DMS153 (cell line): Measurements from ENCODE around the gene PLLP.

ENCODE experiments used
- DNase-seq: peaks from one replicate; lab custom pipeline; 2025; lab: John Stamatoyannopoulos, UW

The PLLP gene

DNA sequence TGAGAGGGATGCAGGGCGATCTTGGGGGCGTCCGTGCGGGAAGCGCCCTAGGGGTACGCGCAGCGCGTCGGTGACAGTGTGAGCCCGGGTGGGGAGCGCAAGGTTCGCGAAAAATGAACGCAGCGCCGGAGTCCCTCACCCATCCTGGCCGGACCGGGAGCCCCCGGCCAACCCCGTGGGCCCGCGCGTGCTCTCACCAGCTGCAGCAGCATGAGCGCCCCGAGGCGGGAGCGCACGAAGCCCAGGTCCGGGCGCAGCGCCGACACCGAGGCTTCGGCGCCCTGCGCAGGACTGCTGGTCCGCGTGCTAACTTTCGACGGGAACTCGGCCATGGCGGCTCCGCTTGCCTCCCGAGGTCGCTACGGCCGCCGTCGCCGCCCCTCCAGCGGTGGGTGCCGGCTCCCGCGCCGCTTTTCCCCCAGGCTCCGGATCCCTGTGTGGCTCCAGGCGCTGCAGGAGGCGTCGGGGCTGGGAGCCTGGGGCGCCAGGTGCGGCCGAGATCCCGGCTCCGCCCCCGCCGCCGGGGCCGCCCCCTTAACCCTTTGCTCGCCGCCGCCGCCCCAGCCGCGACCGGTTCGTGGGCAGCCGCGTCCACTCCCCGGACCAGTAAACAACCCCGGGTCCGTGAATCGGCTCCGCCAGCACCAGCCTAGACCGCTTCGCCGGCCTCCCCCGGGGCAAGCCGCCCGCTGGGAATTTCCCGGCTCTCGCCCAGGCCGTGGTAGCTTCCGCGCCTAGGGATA is at the start of gene PLLP:
TSS of gene PLLP (minus strand) at position 464 of the 743 bp plus-strand sequence. CDS start at position 332, 132 bp downstream.
- DNase-seq, result no peak

DNA sequence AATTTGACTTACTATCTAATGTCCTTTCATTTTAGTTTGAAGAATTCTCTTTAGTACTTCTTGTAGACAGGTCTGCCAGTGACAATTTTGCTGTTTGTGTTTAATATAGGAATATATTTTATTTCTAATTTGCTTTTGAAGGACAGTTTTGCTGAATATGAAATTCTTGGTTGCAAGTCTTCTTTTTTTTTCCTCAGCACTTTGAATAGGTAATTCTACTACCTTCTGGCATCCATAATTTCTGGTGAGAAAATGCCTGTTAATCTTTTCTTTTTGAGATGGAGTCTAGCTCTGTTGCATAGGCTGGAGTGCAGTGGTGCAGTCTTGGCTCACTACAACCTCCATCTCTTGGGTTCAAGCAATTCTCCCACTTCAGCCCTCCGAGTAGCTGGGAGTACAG is 48.9 kb upstream of the PLLP start:
- no peak for DNase-seq

DNA sequence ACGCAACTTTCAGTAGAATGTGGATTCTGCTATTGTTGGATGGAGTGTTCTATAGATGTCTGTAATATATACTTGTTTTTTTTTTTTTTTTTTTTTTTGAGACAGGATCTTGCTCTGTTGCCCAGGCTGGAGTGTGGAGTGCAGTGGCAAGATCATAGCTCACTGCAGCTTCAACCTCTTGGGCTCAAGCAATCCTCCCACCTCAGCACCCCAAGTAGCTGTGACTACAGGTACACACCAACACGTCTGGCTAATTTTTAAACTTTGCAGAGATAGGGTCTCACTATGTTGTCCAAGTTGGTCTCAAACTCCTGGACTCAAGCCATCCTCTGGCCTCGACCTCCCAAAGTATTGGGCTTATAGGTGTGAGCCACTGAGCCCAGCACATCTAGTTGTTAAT is 46.9 kb upstream of the PLLP start:
- DNase-seq, result no peak

DNA sequence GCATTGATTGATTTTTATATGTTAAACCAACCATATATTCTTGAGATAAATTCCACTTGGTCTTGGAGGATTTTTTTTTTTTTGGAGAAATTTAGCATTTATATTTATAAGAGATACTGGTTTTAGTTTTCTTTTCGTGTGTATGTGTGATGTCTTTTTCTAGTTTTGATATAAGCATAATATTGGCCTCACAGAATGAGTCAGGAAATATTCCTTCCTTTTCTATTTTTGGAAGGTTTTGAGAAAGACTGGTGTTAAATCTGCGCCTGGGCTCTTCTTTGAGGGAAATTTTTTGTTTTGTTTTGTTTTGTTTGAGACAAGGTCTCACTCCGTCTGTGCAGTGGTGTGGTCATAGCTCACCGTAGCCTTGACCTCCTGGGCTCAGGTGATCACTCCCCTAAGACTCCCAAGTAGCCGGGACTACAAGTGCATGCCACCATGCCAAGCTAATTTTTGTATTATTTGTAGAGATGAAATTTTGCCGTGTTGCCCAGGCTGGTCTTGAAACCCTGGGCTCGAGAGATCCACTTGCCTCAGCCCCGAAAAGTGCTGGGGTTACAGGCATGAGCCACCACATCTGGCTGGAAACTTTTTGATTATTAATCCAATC is 45.4 kb upstream of the PLLP start:
- DNase-seq, result no peak

DNA sequence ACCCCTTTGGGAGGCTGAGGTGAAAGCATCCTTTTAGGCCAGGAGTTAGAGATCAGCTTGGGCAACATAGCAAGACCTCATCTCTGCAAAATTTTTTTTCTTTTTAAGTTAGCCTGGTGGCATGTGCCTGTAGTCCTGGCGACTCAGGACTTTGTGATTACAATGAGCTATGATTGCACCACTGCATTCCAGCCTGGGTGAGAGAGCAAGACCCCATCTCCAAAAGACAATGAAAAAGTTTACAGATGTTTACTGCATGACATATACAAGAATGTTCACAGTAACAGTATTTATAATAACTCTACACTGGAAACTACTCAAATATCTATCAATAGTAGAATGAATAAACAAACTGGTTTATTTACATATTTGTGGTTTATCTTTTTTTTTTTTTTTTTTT is 41.0 kb upstream of the PLLP start:
- DNase-seq, result no peak

DNA sequence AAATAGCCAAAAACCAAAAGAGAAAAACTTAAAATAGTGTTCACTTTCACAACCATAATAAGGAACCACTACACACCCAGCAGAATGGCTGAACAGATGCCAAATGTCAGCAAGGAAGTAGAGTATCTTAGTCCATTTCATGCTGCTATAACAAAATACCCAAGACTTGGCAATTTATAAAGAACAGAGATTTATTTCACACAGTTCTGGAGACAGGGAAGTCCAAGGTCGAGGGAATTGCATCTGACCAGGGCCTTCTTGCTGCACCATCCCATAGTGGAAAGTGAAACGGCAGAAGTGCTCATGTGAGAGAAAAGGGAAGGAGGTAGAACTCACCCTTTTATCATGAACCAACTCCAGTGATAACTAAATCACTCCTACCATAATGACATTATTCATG is 40.3 kb upstream of the PLLP start:
- no peak for DNase-seq

DNA sequence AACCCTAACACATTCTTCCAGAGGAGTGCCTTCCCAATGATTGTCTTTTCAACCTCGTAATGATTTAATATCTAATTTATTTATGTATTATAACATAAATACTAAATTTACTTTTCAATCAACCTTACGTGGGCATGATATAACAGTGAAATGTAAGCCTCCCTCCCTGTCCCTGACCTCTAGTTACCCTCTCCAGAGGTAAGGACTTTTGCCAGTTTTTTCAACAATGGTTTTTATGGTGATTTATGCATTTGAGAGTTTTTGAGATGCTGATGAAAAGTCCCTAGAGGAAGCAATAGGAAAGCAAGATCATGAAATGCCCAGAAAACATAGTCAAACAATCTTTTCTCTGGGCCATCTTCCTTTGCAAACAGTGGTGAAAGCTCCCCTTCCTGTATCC is 35.2 kb upstream of the PLLP start:
- no peak for DNase-seq

- DNase-seq, result no peak
Observed at GRCh38 chr16:57318240-57318970, 33.9 kb upstream of the PLLP start.

DNA sequence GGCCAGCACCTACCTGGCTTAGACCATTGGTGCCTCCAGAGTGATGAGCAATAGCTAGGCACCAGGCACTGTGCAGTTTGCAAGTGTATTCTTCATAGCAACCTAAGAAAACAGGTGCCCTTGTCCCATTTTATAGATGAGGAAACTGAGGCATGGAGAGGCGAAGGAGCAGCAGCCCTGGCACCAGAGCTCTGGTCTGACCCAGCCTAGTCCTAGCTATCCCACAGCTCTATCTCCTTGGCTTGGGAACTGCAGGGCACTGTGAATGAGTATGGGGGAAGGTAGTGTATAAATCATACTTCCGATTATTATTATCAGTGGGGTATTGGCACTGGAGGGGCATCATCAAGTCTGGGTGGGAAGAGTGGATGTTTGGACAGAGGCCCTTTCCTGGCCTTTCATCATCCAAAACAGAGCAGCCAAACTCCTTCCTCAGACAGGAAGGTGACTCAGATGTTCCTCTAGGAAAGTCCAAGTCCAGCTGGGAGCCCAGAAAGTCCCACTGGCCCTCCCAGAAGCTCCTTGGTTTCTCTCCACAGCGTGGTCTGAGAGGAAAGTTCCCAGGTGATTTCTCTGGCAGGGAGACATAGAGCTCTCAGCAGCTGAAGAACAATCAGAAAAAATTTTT is 32.0 kb upstream of the PLLP start:
- DNase-seq, result no peak

- DNase-seq, result no peak
Observed at GRCh38 chr16:57315416-57315815, 30.9 kb upstream of the PLLP start.

DNA sequence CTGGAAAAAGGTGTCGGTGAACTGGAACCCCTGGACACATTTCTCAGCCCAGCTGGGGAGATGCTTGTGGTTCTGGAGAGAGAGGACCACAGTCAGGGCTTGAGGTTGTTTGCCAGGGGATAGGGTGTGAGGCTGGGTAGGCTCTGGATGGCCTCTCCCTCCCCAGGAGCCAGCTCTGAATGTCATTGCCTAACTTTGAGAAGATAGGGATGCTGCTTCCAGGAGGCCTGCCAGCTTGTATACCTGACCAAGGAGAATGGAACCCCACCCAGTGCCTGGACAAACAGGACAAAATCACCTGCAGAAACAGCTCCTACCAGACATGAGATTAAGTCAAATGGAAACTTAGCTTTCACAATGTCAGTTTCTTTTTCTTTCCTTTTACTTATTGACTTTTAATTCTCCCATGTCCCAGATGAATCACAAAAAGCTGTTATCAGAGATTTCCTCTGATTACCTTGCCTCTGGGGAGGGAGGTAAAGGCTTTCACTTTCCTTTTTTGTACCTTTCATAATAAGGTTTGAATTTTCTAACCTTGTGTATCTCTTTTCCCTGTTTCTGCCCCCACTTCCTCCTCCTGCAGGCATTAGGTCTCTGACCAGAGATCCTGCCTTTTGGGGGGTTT is 29.8 kb upstream of the PLLP start:
- DNase-seq, result no peak

DNA sequence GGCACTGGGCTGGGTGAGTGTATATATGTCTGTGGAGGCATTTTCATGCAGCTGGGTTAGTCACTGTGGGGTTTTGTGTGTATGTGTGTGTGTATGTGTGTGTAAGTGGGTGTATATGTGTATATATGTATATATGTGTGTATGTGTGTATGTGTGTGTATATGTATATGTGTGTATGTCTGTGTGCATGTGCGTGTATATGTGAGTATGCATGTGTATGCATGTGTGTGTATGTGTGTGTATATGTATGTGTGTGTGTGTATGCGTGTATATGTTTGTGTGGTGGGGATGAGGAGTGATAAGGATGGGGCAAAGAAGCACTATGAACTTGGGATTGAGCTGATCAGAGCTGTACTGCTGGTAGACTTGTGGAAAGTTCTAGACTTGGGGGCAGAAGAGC is 29.0 kb upstream of the PLLP start:
- DNase-seq, result no peak

DNA sequence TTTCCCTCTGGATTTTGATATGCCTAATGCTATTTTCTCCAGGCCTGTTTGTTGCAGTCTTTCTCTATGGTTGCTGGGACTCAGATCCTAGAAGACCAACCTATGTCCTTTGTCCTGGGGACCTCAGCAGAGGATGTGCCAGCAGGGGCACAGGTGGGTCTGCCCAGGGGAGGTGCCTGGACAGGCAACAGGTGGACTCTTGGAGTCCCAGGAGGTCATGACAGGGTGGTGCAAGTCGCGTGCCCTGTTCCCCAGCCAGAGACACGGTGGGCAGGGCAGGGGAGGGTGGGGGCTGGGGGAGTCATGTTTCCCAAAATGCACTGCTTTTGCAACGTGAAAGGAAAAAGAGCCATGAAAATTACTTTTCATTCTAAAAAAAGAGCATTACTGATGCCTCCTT is 26.3 kb upstream of the PLLP start:
- DNase-seq, result no peak

DNA sequence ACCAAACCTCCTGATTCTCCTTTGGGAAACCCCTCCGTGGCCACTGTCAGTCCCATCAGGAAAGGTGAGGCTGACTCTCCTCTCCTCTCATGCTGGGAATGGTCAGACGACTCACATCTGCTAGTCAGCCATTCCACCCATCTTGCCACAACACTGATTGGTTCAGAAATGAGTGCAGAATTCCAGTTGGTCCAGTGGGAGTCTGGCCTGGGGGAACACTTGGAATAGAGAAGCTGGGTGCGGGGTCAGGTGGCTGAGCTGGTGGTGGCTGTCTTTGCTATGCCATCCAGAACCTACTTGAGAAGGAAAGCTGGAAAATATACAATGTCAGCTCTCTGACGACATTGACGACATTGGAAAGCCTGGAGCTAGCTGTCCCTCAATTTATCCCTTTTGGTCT is 23.6 kb upstream of the PLLP start:
- DNase-seq, result no peak

GRCh38 chr16:57307365-57307764 is 22.9 kb upstream of the PLLP start:
- DNase-seq, result no peak

DNA sequence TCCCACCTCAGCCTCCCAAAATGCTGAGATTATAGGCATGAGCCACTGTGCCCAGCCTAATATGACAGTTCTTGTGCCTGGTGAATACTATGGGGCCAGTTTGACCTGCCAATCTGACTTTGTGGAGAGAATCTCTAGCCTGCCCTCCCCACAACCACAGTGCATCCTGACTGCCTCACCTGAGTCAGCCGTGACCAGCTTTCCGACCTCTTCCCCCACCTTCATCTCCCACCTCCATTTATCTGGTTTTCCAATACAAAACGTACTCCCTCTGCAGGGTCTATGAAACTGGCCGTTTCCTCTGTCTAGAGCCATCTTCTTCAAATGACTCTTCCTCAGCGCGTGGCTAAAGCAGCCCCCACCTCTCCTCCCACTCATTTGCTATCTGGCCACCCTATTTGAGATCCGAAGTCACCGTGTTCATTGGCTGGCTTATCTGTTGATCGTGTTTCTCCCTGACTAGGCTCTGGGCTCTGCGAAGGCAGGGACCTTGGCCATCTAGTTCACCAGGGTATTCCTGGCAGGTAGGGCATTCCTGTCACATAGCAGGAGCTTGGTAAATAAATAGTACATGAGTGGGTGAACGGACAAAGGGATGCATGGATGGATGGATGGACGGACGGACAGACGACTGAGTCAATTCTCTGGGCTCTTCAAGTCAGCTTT is 22.3 kb upstream of the PLLP start:
- DNase-seq, result no peak

DNA sequence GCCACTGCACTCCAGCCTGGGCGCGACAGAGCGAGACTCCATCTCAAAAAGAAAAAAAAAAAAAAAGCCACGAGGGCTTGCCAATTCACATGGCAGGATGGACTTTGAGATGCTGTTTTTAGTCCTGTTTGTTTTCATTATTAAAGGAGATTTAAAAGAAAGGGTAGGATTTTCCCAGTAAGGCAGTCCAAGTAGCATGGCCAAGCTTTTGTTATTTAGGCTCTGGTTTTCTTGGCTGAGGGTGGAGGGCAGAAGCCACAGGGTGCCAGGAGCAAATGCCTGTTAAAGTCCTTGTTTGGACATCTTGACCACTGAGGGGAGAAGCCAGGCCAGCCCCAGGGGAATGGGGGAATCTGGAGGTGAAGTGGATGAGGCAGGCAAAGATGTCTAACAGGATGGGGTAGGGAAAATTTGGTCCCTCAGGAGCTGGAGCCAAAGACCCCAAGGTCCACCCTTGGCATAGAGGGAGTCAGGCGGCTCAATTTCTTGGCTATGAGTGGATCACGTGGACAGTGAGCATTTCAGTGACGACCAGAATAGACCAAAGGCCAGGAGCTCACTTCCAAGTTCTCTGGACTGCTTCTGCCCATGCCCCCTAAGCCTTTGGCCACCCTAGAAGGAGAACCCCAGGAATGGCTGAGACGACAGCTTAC is 20.8 kb upstream of the PLLP start:
- DNase-seq, result no peak

DNA sequence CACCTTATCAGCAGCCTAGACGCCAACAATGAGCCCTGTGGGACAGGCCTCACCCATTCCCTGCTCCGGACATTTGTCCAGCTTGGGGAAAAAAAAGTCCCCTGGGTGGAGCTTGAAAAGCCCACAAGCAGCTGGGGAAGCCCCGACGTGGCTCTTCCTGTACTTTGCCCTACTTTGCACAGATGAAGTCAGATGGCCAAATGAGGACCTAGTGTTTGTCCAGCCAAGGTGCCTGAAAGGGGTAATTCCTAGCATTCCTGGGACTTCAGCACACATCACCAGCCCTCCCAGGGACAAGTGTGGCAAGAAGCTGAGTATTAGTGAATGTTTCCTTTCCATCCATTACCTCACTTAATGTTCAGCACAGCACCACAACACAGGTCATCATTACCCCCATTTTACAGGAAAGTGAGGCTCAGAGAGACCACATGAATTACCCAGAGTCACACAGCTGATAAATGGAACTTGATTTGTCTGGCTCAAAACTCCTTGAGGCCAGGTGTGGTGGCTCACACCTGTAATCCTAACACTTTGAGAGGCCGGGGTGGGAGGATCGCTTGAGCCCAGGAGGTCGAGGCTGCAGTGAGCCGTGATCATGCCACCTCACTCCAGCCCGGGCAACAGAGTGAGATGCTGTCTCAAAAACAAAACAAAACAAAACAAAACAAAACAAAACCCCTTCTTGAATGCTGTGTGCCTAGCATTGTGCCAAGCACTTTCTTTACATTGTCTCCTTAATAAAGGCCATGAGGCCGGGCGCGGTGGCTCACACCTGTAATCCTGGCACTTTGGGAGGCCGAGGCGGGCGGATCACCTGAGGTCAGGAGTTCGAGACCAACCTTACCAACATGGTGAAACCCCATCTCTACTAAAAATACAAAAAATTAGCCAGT is 19.9 kb upstream of the PLLP start:
- no peak for DNase-seq

GRCh38 chr16:57303910-57304168 is 19.4 kb upstream of the PLLP start:
- no peak for DNase-seq
